Smooth muscle cell (in vitro differentiated cells): ENCODE results near the gene AMIGO2. TPM values are rescaled to one million over a fixed set of nuclear protein-coding genes. Genes with fewer than 3 reads are reported as not detected.

Experiments used
- DNase-seq: peaks from one replicate; lab custom pipeline; 2025; ENCODE audit not compliant: unreplicated experiment; lab: John Stamatoyannopoulos, UW
- H2AFZ ChIP-seq: fragments of 200-600 bp; sonication (generic); 2 replicates; pipeline ENCODE4 v1.6.0; 2016; ENCODE audit warnings: antibody characterized with exemption, low read depth, mild to moderate bottlenecking
- H3F3A ChIP-seq: fragments of 200-600 bp; sonication (generic); 2 replicates; pipeline ENCODE4 v1.6.0; 2017; ENCODE audit warnings: antibody characterized with exemption, low read depth
- H3K27ac ChIP-seq: fragments of 200-600 bp; sonication (generic); 2 replicates; pipeline ENCODE4 v1.5.1; 2016; ENCODE audit warnings: low read depth, mild to moderate bottlenecking
- H3K27me3 ChIP-seq: fragments of 200-600 bp; sonication (generic); 2 replicates; pipeline ENCODE4 v1.6.1; 2016; ENCODE audit warnings: low read depth, mild to moderate bottlenecking
- H3K36me3 ChIP-seq: fragments of 200-600 bp; sonication (generic); 2 replicates; pipeline ENCODE4 v1.5.1; 2016; ENCODE audit warnings: low read depth
- H3K4me1 ChIP-seq: fragments of 200-600 bp; sonication (generic); 2 replicates; pipeline ENCODE4 v1.5.1; 2016; ENCODE audit warnings: low read depth
- H3K4me2 ChIP-seq: fragments of 200-600 bp; sonication (generic); 2 replicates; pipeline ENCODE4 v1.6.0; 2016; ENCODE audit warnings: mild to moderate bottlenecking
- H3K4me3 ChIP-seq: fragments of 200-600 bp; sonication (generic); 2 replicates; pipeline ENCODE4 v1.5.1; 2016; ENCODE audit warnings: mild to moderate bottlenecking
- H3K79me2 ChIP-seq: fragments of 200-600 bp; sonication (generic); 2 replicates; pipeline ENCODE4 v1.6.0; 2016; ENCODE audit warnings: low read depth, mild to moderate bottlenecking
- H3K9ac ChIP-seq: fragments of 200-600 bp; sonication (generic); 2 replicates; pipeline ENCODE4 v1.6.0; 2016; ENCODE audit warnings: low read depth
- H3K9me3 ChIP-seq: fragments of 200-600 bp; sonication (generic); replicated peaks from 2 replicates; pipeline ENCODE4 v1.5.1; 2016; ENCODE audit warnings: low read depth
- H4K20me1 ChIP-seq: fragments of 200-600 bp; sonication (generic); 2 replicates; pipeline ENCODE4 v1.6.0; 2016; ENCODE audit warnings: low read depth
- WGBS: methylation state at CpG from one replicate; pipeline ENCODE4 v1.1.7; 2016; ENCODE audit warnings: low lambda C conversion rate; 5-methylcytosine and 5-hydroxymethylcytosine counted together
- polyA plus RNA-seq: library from polyadenylated mRNA; unstranded; fragments of >200 nt; fragmentation: Nextera tagmentation; extraction: Ambion mirVana; gene quantifications from 2 replicates; pipeline ENCODE4 v1.2.1, GENCODE V29; 2016
- total RNA-seq: library from RNA; depleted of rRNA; stranded (reverse); fragments of >200 nt; gene quantifications from 2 replicates; pipeline ENCODE4 v1.2.3, GENCODE V29; 2014
- TF ChIP-seq, protein P1 (sequence below): fragments of 200-600 bp; sonication (generic); IDR thresholded peaks from 2 replicates; pipeline ENCODE4 v1.5.1; 2017; ENCODE audit warnings: borderline replicate concordance, mild to moderate bottlenecking, antibody characterized with exemption; ENCODE audit not compliant: insufficient read depth, poor library complexity, severe bottlenecking

Gene AMIGO2
- total and polyA plus RNA-seq, 2 experiments from 2014 or later: 30.4 to 59.6 TPM

DNA sequence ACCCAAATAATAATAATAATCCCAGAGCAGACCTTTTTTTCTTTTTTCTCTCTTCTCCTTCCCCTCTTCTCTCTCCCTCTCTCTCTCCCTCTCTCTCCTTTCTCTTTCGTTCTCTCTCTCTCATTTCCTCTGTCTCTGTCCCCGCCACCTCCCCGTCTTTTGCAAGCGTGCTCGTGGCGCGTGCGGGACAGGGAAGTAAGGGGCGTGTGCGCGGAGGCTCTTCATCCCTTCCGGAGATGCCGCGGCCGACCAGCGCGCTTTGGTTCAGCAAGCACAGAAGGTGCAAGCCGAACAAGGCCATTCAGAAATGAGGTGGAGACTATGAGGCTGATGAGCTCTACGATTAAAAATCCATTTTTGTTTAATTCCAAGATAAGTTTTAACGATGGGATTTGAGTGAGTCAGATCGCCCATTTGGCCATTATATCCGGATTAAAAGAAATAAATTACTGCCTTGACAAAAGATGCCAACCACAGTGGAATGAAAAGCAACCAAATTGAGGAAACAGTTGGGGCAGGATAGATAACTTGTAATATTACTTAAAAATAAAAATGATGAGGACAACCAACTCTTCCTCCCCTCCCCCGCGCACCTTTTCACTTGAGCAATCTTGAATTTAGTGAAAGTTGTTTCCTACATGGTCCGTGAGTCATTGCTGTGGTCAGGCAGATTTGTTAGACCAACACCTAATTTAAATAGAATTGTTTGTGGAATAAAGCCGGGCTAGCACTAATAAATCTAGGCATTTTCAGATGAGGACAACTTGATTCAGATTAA lies 1.2 kb upstream of the AMIGO2 start:
- peaks cover 25% of the 10 kb centered on the region for H3K79me2 ChIP-seq

DNA sequence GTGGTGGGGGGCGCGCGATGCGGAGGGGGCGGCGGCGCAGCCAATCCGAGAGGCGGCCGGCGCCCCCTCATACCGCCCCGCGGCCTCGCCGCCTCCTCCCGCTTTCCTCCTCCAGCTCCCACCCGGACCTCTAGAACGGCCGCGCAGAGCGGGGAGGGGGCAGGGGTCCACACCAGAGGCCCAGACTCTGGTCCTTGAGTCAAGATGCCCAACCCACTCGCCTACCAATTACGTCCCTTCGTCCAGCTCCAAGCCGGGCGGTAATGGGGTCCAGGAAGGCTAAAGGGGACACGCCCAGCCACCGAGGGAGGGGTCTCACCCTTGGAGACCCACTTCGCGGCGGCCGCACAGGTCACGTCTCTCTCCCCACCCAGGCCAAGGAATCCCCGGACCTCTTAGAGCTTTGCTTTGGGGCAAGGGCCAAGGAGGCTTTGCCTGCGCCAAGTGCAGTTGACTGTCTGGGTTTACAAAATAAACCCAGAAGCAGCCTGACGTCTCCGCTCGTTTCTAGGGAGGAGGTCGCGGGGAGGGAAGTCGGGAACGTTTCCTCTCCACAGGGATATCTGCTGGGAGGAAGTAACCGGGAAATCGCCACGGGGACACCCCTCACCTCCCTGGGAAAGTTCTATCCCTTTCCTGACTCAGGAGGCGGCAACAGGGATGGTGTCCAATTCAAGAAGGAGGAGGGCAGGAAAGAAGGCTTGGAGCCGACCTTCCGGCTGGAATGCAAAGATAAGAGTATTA lies 394 bp upstream of the AMIGO2 start:
- DNase-seq: no peak
- peaks cover 25% of the 10 kb centered on the region for H3K79me2 ChIP-seq
- H3K4me2 ChIP-seq: peak overlapping the region; percentile 83
- no peaks in the 10 kb centered on the region for H3K36me3 ChIP-seq
- TF ChIP-seq, protein P1, sequence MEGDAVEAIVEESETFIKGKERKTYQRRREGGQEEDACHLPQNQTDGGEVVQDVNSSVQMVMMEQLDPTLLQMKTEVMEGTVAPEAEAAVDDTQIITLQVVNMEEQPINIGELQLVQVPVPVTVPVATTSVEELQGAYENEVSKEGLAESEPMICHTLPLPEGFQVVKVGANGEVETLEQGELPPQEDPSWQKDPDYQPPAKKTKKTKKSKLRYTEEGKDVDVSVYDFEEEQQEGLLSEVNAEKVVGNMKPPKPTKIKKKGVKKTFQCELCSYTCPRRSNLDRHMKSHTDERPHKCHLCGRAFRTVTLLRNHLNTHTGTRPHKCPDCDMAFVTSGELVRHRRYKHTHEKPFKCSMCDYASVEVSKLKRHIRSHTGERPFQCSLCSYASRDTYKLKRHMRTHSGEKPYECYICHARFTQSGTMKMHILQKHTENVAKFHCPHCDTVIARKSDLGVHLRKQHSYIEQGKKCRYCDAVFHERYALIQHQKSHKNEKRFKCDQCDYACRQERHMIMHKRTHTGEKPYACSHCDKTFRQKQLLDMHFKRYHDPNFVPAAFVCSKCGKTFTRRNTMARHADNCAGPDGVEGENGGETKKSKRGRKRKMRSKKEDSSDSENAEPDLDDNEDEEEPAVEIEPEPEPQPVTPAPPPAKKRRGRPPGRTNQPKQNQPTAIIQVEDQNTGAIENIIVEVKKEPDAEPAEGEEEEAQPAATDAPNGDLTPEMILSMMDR: no peak
- peak overlapping the region; percentile 85 for H2AFZ ChIP-seq
- peaks cover 14% of the 10 kb centered on the region for H4K20me1 ChIP-seq
- H3K27me3 ChIP-seq: no peaks in the 10 kb centered on the region
- peak overlapping the region; percentile 80 for H3K4me3 ChIP-seq
- no peaks in the 10 kb centered on the region for H3K9me3 ChIP-seq
- H3F3A ChIP-seq: peaks cover 17% of the 10 kb centered on the region
- under 1% methylated on average over 29 of the region's 49 CpGs for WGBS
- H3K27ac ChIP-seq: peak overlapping the region; percentile 79
- H3K9ac ChIP-seq: peak overlapping the region; percentile 70
- peaks cover 13% of the 10 kb centered on the region for H3K4me1 ChIP-seq

More for the DNA sequence above, 1.2 kb upstream of the AMIGO2 start:
- H4K20me1 ChIP-seq: peaks cover 14% of the 10 kb centered on the region
- peak overlapping the region; percentile 80 for H3K4me3 ChIP-seq
- no peaks in the 10 kb centered on the region for H3K27me3 ChIP-seq
- H3K4me2 ChIP-seq: peak overlapping the region; percentile 83
- no peaks in the 10 kb centered on the region for H3K36me3 ChIP-seq
- H3K9me3 ChIP-seq: no peaks in the 10 kb centered on the region
- H3K4me1 ChIP-seq: peaks cover 19% of the 10 kb centered on the region
- 7% methylated on average over 26 of the region's 26 CpGs for WGBS
- TF ChIP-seq, protein P1: no peak
- H2AFZ ChIP-seq: peak overlapping the region; percentile 85
- H3K27ac ChIP-seq: peak overlapping the region; percentile 79
- no peak for DNase-seq
- peaks cover 19% of the 10 kb centered on the region for H3F3A ChIP-seq
- peak overlapping the region; percentile 70 for H3K9ac ChIP-seq

DNA sequence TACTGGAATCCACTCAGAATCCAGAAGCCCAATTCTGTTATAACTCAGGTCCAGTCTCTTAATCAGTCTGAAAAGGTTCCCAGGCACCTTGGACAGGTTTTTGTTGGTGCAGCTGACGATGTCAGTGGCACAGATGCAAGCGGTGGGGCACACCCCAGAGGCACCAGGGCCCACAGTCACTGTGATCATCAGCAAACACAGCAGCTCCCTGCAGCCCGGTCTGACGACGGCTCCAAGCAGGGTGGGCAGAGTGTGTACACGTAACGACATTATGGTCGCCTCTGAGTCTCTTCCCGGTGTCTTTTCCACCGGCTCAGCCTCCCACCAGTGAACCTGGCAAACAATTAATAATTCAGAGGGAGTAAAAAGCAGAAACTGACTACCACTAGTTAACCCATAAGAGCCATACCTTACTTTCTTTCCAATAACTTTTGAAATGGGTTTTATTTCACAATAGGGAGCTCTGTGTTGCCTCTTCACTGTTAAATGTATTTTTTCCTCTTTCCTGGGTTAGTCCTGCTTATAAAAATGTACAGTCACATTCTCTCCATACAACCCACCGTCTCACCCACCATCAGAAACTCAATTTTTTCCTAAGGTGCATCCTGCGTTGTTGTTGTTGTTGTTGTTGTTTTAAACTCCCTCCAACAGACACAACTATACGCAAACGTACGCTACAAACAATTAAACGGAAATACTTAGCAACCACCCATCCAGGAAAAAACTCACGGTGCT lies 859 bp downstream of the AMIGO2 start:
- no peaks in the 10 kb centered on the region for H3K36me3 ChIP-seq
- no peaks in the 10 kb centered on the region for H3K9me3 ChIP-seq
- H3K79me2 ChIP-seq: peaks cover 25% of the 10 kb centered on the region
- peak overlapping the region; percentile 80 for H3K4me3 ChIP-seq
- TF ChIP-seq, protein P1: no peak
- H3K27me3 ChIP-seq: no peaks in the 10 kb centered on the region
- H3K9ac ChIP-seq: peak overlapping the region; percentile 41
- H2AFZ ChIP-seq: peak overlapping the region; percentile 91
- DNase-seq: no peak
- peaks cover 14% of the 10 kb centered on the region for H4K20me1 ChIP-seq
- peaks cover under 1% of the 10 kb centered on the region for H3K4me1 ChIP-seq
- peaks cover 17% of the 10 kb centered on the region for H3F3A ChIP-seq
- whole genome bisulfite sequencing: 14% methylated on average over 17 of the region's 17 CpGs
- H3K27ac ChIP-seq: peak overlapping the region; percentile 36
- peak overlapping the region; percentile 83 for H3K4me2 ChIP-seq
